ENCODE measurements around the gene OR14J1.

OR14J1 gene

GRCh38 chr6:29354980-29355379, 53.5 kb downstream of the OR14J1 start:
- no peak for DNase-seq (ENCODE audit: low read depth in 1 of 2, low spot score in 1 of 2)
- TF ChIP-seq JUND (IDR thresholded peaks at IDR 0.05; ENCODE audit: low read depth) = no peak
- in situ Hi-C loops (cut with HindIII; ENCODE audit: low pct_unique_long_range_greater_than_20kb, low sequenced_read_pairs) = no loop called here

- TF ChIP-seq JUND (IDR thresholded peaks at IDR 0.05; ENCODE audit: low read depth) = no peak
- in situ Hi-C loops (cut with HindIII; ENCODE audit: low pct_unique_long_range_greater_than_20kb, low sequenced_read_pairs) = no loop called here
These were observed 54.1 kb downstream of the OR14J1 start for GRCh38 chr6:29355603-29356002.

More at GRCh38 chr6:29355603-29356002, 54.1 kb downstream of the OR14J1 start:
- DNase-seq (ENCODE audit: low read depth in 1 of 2, low spot score in 1 of 2) = no peak

All from T47D (cell line).